H1 (cell line): ENCODE measurements around the gene CAMTA1. TPM values are rescaled to one million over a fixed set of nuclear protein-coding genes. Genes with fewer than 3 reads are reported as not detected.

Experiments
- CHD7 ChIP-seq: fragments of 300-600 bp; sonication (generic); IDR thresholded peaks from 2 replicates; pipeline ENCODE4 v1.7.1; 2012; ENCODE audit warnings: low read length, moderate library complexity, mild to moderate bottlenecking, inconsistent platforms; ENCODE audit not compliant: insufficient replicate concordance
- CTCF ChIP-seq, 3 experiments: IDR thresholded peaks; 1 replicate in 2 of 3; 2 replicates in 1 of 3; pipeline versions ENCODE4 v1.5.1 to v1.6.1; 2011; ENCODE audit warnings: low read length in 3 of 3, mild to moderate bottlenecking in 3 of 3, inconsistent platforms in 2 of 3, low read depth in 1 of 3, moderate library complexity in 1 of 3; ENCODE audit not compliant: insufficient read depth in 1 of 3; ENCODE audit errors: control extremely low read depth in 1 of 3
- KDM4A ChIP-seq: IDR thresholded peaks from one replicate; pipeline ENCODE4 v1.7.1; 2012; ENCODE audit warnings: low read depth, mild to moderate bottlenecking, moderate library complexity, low read length, inconsistent platforms; ENCODE audit not compliant: severe bottlenecking
- MAFK ChIP-seq: IDR thresholded peaks from 2 replicates; pipeline ENCODE4 v1.6.1; 2012; ENCODE audit warnings: low read depth, mild to moderate bottlenecking, improper control_type of control experiment, low read length
- SIX5 ChIP-seq: IDR thresholded peaks from 2 replicates; pipeline ENCODE4 v1.6.1; 2011; ENCODE audit warnings: mild to moderate bottlenecking, low read depth, low read length
- polyA plus RNA-seq, 7 experiments: library from polyadenylated mRNA; depleted of rRNA in 3 of 7; stranded (reverse) in 5 of 7; unstranded in 2 of 7; fragments of >200 nt in 5 of 7; fragments of 200-250 nt in 2 of 7; gene quantifications; 1 replicate in 5 of 7; 2 replicates in 1 of 7; 4 replicates in 1 of 7; pipeline versions ENCODE4 v1.2.1 to v1.2.3, GENCODE V29; 2011 to 2013; ENCODE audit warnings: missing spikeins in 2 of 7, mixed read lengths in 2 of 7
- total RNA-seq: library from RNA; stranded (reverse); fragmentation: NEBNext Ultra II Directional; extraction: Animal tissue kit (Norgen Biotek cat#: 25700); gene quantifications from 2 replicates; pipeline ENCODE4 v1.2.1, GENCODE V29; 2021

The CAMTA1 gene
- total and polyA plus RNA-seq, 2 of the 8 experiments (the other 6 are each of a cell fraction or from before 2014, with no cell fraction given) = 65.0 to 119 TPM

- TF ChIP-seq CHD7 (no peak), CTCF (IDR thresholded peaks at IDR 0.05; ENCODE audit: control extremely low read depth in 1 of 3, insufficient read depth in 1 of 3, low read depth in 1 of 3, low read length in 3 of 3) (no peak), MAFK (no peak), KDM4A (no peak), SIX5 (no peak)
Observed at GRCh38 chr1:7568053-7568452, 782.8 kb downstream of the CAMTA1 start (continued).
